Measurements from ENCODE around the gene GDA. TPM values are rescaled to one million over a fixed set of nuclear protein-coding genes. Genes with fewer than 3 reads are reported as not detected.

Gene GDA
- total RNA-seq, 1 donor from 2014 or later: 0.30 TPM

GRCh38 chr9:72156586-72156985 lies 7.3 kb downstream of the GDA start:
- Histone ChIP-seq H3K4me1 (no peaks in the 10 kb centered on the region), H3K4me3 (no peak overlapping the region), H3K36me3 (no peaks in the 10 kb centered on the region), H3K27ac (no peak overlapping the region), H3K27me3 (ENCODE audit: low read depth) (peaks cover 3% of the 10 kb centered on the region), H3K9me3 (no peaks in the 10 kb centered on the region)
- TF ChIP-seq CTCF (IDR thresholded peaks at IDR 0.05): no peak
- intact Hi-C loops (cut with DNase I): no loop called here
- no peak for DNase-seq
- no peak for ATAC-seq

- H3K27me3 ChIP-seq (ENCODE audit: low read depth): no peaks in the 10 kb centered on the region
- DNase-seq (no peak), ATAC-seq (no peak)
- H3K27ac ChIP-seq: no peak overlapping the region
- TF ChIP-seq CTCF (IDR thresholded peaks at IDR 0.05): no peak
- no peak overlapping the region for H3K4me3 ChIP-seq
- H3K9me3 ChIP-seq: no peaks in the 10 kb centered on the region
- intact Hi-C loops (cut with DNase I): no loop called here
- no peaks in the 10 kb centered on the region for H3K36me3 ChIP-seq
- no peaks in the 10 kb centered on the region for H3K4me1 ChIP-seq
Observed at GRCh38 chr9:72158680-72159079, 9.4 kb downstream of the GDA start.

- no peak overlapping the region for H3K27ac ChIP-seq
- no peak for ATAC-seq
- no peak for DNase-seq
- H3K9me3 ChIP-seq: no peaks in the 10 kb centered on the region
- no peaks in the 10 kb centered on the region for H3K27me3 ChIP-seq (ENCODE audit: low read depth)
- H3K4me3 ChIP-seq: no peak overlapping the region
- no peak for TF ChIP-seq CTCF (IDR thresholded peaks at IDR 0.05)
- H3K4me1 ChIP-seq: no peaks in the 10 kb centered on the region
- intact Hi-C loops (cut with DNase I): no loop called here
- H3K36me3 ChIP-seq: no peaks in the 10 kb centered on the region
Observed at GRCh38 chr9:72160446-72161123, 11.3 kb downstream of the GDA start.

GRCh38 chr9:72165326-72165725 lies 16.1 kb downstream of the GDA start:
- Histone ChIP-seq H3K4me1 (no peaks in the 10 kb centered on the region), H3K36me3 (no peaks in the 10 kb centered on the region), H3K4me3 (no peak overlapping the region), H3K9me3 (no peaks in the 10 kb centered on the region), H3K27ac (no peak overlapping the region), H3K27me3 (ENCODE audit: low read depth) (no peaks in the 10 kb centered on the region)
- ATAC-seq (no peak), DNase-seq (no peak)
- TF ChIP-seq CTCF (IDR thresholded peaks at IDR 0.05): no peak
- intact Hi-C loops (cut with DNase I): no loop called here

- DNase-seq (no peak), ATAC-seq (no peak)
- no peak overlapping the region for H3K4me3 ChIP-seq
- intact Hi-C loops (cut with DNase I): no loop called here
- no peaks in the 10 kb centered on the region for H3K27me3 ChIP-seq (ENCODE audit: low read depth)
- no peak for TF ChIP-seq CTCF (IDR thresholded peaks at IDR 0.05)
- no peaks in the 10 kb centered on the region for H3K9me3 ChIP-seq
- no peaks in the 10 kb centered on the region for H3K36me3 ChIP-seq
- no peaks in the 10 kb centered on the region for H3K4me1 ChIP-seq
- H3K27ac ChIP-seq: no peak overlapping the region
Observed at GRCh38 chr9:72165821-72166547, 16.7 kb downstream of the GDA start.

Measured in lower lobe of right lung (tissue), 2 donors.